OCI-LY3 (cell line): ENCODE results near the gene NUDCD3.

ENCODE experiments used
- EZH2phosphoT487 ChIP-seq: fragments of 200-600 bp; shearing (Covaris generic); IDR thresholded peaks from 2 replicates; pipeline ENCODE4 v1.6.1; 2018; ENCODE audit warnings: antibody characterized with exemption, mixed run types, low read depth
- TF ChIP-seq, protein P1 (sequence below): fragments of 200-600, 300-600 bp; sonication (generic); IDR thresholded peaks from 2 replicates; pipeline ENCODE4 v1.5.1; 2014; ENCODE audit warnings: antibody characterized with exemption, low read length, low read depth

GRCh38 chr7:44441079-44441478 is 49.4 kb downstream of the NUDCD3 start:
- TF ChIP-seq, protein P1, sequence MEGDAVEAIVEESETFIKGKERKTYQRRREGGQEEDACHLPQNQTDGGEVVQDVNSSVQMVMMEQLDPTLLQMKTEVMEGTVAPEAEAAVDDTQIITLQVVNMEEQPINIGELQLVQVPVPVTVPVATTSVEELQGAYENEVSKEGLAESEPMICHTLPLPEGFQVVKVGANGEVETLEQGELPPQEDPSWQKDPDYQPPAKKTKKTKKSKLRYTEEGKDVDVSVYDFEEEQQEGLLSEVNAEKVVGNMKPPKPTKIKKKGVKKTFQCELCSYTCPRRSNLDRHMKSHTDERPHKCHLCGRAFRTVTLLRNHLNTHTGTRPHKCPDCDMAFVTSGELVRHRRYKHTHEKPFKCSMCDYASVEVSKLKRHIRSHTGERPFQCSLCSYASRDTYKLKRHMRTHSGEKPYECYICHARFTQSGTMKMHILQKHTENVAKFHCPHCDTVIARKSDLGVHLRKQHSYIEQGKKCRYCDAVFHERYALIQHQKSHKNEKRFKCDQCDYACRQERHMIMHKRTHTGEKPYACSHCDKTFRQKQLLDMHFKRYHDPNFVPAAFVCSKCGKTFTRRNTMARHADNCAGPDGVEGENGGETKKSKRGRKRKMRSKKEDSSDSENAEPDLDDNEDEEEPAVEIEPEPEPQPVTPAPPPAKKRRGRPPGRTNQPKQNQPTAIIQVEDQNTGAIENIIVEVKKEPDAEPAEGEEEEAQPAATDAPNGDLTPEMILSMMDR = no peak
- TF ChIP-seq EZH2phosphoT487 = no peak
